Measurements from ENCODE around the gene IFITM10. TPM values are rescaled to one million over a fixed set of nuclear protein-coding genes. Genes with fewer than 3 reads are reported as not detected.

The IFITM10 gene
- total and polyA plus RNA-seq, 12 donors: 0.28 to 267 (median 31.6) TPM

DNA sequence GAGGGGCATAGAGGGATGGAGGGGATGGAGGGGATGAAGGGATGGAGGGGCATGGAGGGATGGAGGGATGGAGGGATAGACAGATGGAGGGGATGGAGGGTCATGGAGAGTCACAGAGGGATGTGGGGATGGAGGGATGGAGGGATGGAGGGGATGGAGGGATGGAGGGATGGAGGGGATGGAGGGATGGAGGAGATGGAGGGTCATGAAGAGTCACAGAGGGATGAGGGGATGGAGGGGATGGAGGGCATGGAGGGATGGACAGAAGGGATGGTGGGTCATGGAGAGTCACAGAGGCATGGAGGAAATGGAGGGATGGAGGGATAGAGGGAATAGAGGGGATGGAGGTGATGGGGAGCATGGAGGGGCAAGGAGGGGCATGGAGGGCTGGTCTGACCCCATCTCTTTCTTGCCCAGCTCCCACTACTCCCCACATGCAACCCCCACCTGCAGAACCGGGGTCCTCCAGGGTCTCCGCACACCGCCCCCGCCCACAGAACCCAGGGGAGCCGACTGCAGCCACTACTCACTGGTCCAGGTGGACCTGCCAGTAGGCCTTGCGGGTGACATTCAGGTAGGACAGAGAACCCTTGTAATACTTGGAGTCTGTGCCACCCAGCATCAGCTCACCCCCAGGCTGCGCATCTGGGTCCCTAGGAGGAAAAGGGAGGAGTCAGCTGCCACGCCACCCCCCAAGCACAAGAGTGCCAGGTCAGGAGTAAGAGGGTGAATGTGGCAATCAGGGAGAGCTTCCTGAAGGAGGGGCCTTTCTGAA lies 4.2 kb upstream of the IFITM10 start:
- intact Hi-C loops (cut with DNase I): loop anchor here in 1 of 2 donors (5.0 kb wide), 1 partner anchor 78 kb away; the partner anchor contains the start of gene SYT8
- WGBS, 4 donors: 80 to 93% (median 87%) methylated on average over 5 to 8 of the region's 8 CpGs

DNA sequence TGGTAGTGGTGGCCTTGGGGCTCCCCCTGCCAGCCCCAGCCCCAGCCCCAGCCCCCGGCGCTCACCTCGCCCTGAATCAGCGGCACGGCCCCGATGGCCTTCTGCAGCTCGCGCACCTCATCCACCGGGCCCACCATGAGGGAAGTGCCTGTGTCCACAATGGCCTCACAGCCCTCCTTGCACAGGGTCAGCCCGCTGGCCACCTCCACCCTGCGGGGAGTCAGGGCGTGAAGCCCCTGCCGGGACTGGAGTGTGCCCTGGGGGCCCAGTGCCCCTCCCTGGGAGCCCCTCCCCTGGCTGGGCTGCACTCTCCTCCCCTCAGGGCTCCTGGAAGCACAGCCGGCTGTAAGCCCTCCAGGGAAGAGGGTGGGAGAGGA lies 3.5 kb upstream of the IFITM10 start:
- no peak for TF ChIP-seq POLR2A (IDR thresholded peaks at IDR 0.05)
- TF ChIP-seq, protein P1, sequence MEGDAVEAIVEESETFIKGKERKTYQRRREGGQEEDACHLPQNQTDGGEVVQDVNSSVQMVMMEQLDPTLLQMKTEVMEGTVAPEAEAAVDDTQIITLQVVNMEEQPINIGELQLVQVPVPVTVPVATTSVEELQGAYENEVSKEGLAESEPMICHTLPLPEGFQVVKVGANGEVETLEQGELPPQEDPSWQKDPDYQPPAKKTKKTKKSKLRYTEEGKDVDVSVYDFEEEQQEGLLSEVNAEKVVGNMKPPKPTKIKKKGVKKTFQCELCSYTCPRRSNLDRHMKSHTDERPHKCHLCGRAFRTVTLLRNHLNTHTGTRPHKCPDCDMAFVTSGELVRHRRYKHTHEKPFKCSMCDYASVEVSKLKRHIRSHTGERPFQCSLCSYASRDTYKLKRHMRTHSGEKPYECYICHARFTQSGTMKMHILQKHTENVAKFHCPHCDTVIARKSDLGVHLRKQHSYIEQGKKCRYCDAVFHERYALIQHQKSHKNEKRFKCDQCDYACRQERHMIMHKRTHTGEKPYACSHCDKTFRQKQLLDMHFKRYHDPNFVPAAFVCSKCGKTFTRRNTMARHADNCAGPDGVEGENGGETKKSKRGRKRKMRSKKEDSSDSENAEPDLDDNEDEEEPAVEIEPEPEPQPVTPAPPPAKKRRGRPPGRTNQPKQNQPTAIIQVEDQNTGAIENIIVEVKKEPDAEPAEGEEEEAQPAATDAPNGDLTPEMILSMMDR (IDR thresholded peaks at IDR 0.05): no peak
- H3K4me1 ChIP-seq (replicated peaks in 1 of 2): peaks cover 74 to 87% of the 10 kb centered on the region in 2 donors

More for the DNA sequence above, 4.2 kb upstream of the IFITM10 start:
- Histone ChIP-seq H3K27me3 (no peaks in the 10 kb centered on the region), H3K9me3 (replicated peaks in 1 of 3) (no peaks in the 10 kb centered on the region), H3K36me3 (replicated peaks in 1 of 2) (peaks cover 0 to 73% of the 10 kb centered on the region in 2 donors), H3K27ac (peak overlapping the region in 3 of 5 donors; percentile 96 to 100 (median 97)), H3K4me3 (no peak overlapping the region), H3K4me1 (replicated peaks in 1 of 2) (peaks cover 75 to 89% of the 10 kb centered on the region in 2 donors)
- TF ChIP-seq POLR2A (IDR thresholded peaks at IDR 0.05): no peak
- TF ChIP-seq, protein P1 (IDR thresholded peaks at IDR 0.05): no peak
- peak in 1 of 7 donors; percentile 34 for DNase-seq

DNA sequence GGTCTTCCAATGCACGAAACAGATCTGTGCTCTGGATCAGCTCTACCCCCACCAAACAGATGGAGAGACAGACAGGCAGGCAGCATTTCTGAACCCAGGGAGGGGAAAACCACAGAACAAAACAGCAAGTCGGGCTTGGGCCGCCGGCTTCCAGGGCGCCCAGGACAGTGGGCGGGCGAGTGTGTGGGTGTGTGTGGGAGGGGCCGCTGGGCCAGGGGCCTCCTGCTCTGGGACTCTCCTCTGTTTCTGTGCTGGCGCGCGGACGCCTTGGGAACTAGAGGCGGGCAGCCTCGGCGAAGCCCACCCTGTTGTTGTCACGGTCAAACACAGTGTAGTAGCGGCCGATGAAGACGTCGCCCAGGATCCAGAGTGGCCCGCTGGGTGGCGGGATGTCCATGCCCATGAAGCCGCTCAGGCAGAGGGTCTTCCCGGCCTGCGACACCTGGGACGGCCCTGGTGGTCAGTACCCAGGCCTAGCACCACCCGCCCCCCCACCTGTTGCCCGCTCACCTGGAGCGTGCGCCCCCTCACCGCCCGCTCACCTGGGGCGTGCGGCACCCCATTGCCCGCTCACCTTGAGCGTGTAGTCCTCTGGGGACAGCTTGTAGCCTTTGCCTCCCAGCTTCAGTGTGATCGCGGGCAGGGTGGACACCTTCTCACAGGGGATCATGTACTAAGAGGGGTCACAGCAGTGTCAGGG lies 3.0 kb upstream of the IFITM10 start:
- H3K4me3 ChIP-seq: no peak overlapping the region
- 87 to 97% (median 89%) methylated on average over 10 to 38 of the region's 38 CpGs for WGBS, 4 donors
- intact Hi-C loops (cut with DNase I): loop anchor here in 1 of 2 donors (5.0 kb wide), 1 partner anchor 79 kb away; the partner anchor contains the start of gene SYT8
- no peaks in the 10 kb centered on the region for H3K9me3 ChIP-seq (replicated peaks in 1 of 3)
- TF ChIP-seq POLR2A (IDR thresholded peaks at IDR 0.05): no peak
- TF ChIP-seq, protein P1 (IDR thresholded peaks at IDR 0.05): no peak
- peak overlapping the region in 4 of 5 donors; percentile 55 to 93 (median 82) for H3K27ac ChIP-seq
- H3K4me1 ChIP-seq (replicated peaks in 1 of 2): peaks cover 69 to 82% of the 10 kb centered on the region in 2 donors
- H3K27me3 ChIP-seq: no peaks in the 10 kb centered on the region
- H3K36me3 ChIP-seq (replicated peaks in 1 of 2): peaks cover 0 to 61% of the 10 kb centered on the region in 2 donors
- peak in 1 of 7 donors; percentile 36 for DNase-seq

More for the DNA sequence above, 3.5 kb upstream of the IFITM10 start:
- DNase-seq: no peak
- intact Hi-C loops (cut with DNase I): loop anchor here in 1 of 2 donors (5.0 kb wide), 1 partner anchor 78 kb away; the partner anchor contains the start of gene SYT8
- peaks cover 0 to 67% of the 10 kb centered on the region in 2 donors for H3K36me3 ChIP-seq (replicated peaks in 1 of 2)
- peak overlapping the region in 2 of 5 donors; percentile 78 to 93 for H3K27ac ChIP-seq
- no peaks in the 10 kb centered on the region for H3K9me3 ChIP-seq (replicated peaks in 1 of 3)
- H3K27me3 ChIP-seq: no peaks in the 10 kb centered on the region
- WGBS, 4 donors: 67 to 95% (median 85%) methylated on average over 1 to 14 of the region's 14 CpGs
- H3K4me3 ChIP-seq: no peak overlapping the region

DNA sequence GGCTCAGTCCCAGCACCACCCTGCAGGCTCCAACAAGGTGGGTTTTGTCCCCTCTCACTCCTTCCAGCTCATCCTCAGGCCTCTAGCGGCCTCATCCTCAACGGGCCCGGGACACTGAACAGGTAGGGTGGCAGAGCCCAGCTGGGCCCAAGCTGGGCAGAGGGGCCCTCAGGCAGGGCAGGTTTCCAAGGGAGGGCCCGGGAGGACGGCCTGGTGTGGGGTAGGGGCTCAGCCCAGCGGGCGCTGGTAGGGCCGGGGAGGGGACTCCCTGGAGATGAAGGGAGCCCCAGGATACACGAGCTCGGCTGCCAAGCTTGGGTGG lies 2.5 kb upstream of the IFITM10 start:
- no peaks in the 10 kb centered on the region for H3K9me3 ChIP-seq (replicated peaks in 1 of 3)
- no peak for TF ChIP-seq POLR2A (IDR thresholded peaks at IDR 0.05)
- TF ChIP-seq, protein P1 (IDR thresholded peaks at IDR 0.05): no peak
- peaks cover 64 to 77% of the 10 kb centered on the region in 2 donors for H3K4me1 ChIP-seq (replicated peaks in 1 of 2)
- H3K36me3 ChIP-seq (replicated peaks in 1 of 2): peaks cover 0 to 56% of the 10 kb centered on the region in 2 donors
- 82 to 100% (median 87%) methylated on average over 1 to 10 of the region's 10 CpGs for WGBS, 4 donors
- no peaks in the 10 kb centered on the region for H3K27me3 ChIP-seq
- H3K4me3 ChIP-seq: no peak overlapping the region
- intact Hi-C loops (cut with DNase I): loop anchor here in 1 of 2 donors (5.0 kb wide), 1 partner anchor 79 kb away; the partner anchor contains the start of gene SYT8
- peak overlapping the region; percentile 35 to 93 (median 78) for H3K27ac ChIP-seq
- no peak for DNase-seq
